Spleen (tissue), 7 donors: ENCODE measurements around the gene NUFIP1.

Source experiments
- POLR2A ChIP-seq, 3 donors: fragments of 450-650 bp; IDR thresholded peaks; one replicate each; pipeline ENCODE4 v1.5.1; 2017; ENCODE audit warnings: antibody characterized with exemption in 3 of 3, mild to moderate bottlenecking in 1 of 3
- TF ChIP-seq, protein P1 (sequence below), 11 experiments: fragments of 200-600 bp in 7 of 11; fragments of 450-650 bp in 4 of 11; sonication (generic) in 4 of 11; IDR thresholded peaks in 8 of 11; conservative IDR thresholded peaks in 3 of 11; 1 replicate in 7 of 11; 2 replicates in 4 of 11; pipeline versions ENCODE4 v1.4.0 to v1.8.0; 2016 to 2021; ENCODE audit warnings: antibody characterized with exemption in 11 of 11, inconsistent platforms in 4 of 11, mild to moderate bottlenecking in 1 of 11
- donor health status: DM: no; HTN: no; CAD: no; lungs with moderate emphysema.
- donor health status: DM: no; HTN: no; CAD: no.
- donor health status: DM: no; HTN: no; CAD: no.

DNA sequence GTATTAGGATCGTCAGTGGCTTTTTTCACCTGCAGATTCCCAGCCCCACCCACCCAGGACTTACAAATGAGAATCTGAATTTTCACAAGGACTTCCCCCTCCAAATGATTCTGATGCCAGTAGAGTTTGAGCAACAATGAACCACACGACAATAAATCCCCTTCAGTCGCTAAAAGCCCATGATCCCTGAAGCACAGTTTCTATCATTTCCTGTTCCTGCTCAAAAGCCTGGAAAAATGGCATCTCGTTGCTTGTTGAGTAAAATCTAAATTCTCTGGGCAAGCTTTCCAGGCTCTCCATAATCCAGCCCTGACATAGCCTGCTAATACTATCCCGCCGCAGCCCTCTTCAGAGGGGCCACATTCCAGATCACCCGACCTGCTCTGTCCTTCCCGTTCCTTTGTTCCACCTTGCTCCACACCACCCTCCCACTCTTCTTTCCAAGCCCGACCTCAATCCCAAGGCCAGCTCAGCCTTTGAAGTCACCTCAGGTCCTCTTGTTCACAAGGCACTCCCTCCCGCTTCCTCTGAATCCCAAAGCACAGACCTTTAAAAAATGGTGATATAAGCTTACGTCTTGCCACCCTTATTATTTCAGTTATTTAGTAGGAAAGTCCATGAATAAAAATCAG lies 67.9 kb downstream of the NUFIP1 start:
- TF ChIP-seq POLR2A (IDR thresholded peaks at IDR 0.05): no peak
- TF ChIP-seq, protein P1, sequence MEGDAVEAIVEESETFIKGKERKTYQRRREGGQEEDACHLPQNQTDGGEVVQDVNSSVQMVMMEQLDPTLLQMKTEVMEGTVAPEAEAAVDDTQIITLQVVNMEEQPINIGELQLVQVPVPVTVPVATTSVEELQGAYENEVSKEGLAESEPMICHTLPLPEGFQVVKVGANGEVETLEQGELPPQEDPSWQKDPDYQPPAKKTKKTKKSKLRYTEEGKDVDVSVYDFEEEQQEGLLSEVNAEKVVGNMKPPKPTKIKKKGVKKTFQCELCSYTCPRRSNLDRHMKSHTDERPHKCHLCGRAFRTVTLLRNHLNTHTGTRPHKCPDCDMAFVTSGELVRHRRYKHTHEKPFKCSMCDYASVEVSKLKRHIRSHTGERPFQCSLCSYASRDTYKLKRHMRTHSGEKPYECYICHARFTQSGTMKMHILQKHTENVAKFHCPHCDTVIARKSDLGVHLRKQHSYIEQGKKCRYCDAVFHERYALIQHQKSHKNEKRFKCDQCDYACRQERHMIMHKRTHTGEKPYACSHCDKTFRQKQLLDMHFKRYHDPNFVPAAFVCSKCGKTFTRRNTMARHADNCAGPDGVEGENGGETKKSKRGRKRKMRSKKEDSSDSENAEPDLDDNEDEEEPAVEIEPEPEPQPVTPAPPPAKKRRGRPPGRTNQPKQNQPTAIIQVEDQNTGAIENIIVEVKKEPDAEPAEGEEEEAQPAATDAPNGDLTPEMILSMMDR (IDR thresholded peaks at IDR 0.05 in 8 of 11, conservative IDR thresholded peaks at IDR 0.05 in 3 of 11): no peak
